DOHH2 (cell line): ENCODE data around the gene PKD1.

ENCODE experiments used
- H3F3A ChIP-seq: fragments of 200-600 bp; sonication (generic), shearing (Covaris generic); 2 replicates; pipeline ENCODE4 v1.6.0; 2016; ENCODE audit warnings: antibody characterized with exemption, mild to moderate bottlenecking; ENCODE audit not compliant: control insufficient read depth, insufficient read depth
- H3K27ac ChIP-seq: fragments of 200-600 bp; sonication (generic); 2 replicates; pipeline ENCODE4 v1.5.1; 2014; ENCODE audit warnings: low read depth, mild to moderate bottlenecking, low read length, moderate library complexity
- H3K27me3 ChIP-seq: fragments of 200-600 bp; sonication (generic); 2 replicates; pipeline ENCODE4 v1.6.1; 2014; ENCODE audit warnings: mild to moderate bottlenecking, low read length, mixed read lengths; ENCODE audit not compliant: control insufficient read depth
- H3K36me3 ChIP-seq: fragments of 200-600 bp; sonication (generic); 2 replicates; pipeline ENCODE4 v1.6.1; 2014; ENCODE audit warnings: mild to moderate bottlenecking, low read length, moderate library complexity, mixed read lengths; ENCODE audit not compliant: control insufficient read depth
- H3K4me1 ChIP-seq: fragments of 200-600 bp; sonication (generic); 2 replicates; pipeline ENCODE4 v1.6.1; 2014; ENCODE audit warnings: mild to moderate bottlenecking, low read length, mixed read lengths; ENCODE audit not compliant: control insufficient read depth
- H3K4me2 ChIP-seq: fragments of 200-600 bp; sonication (generic); 2 replicates; pipeline ENCODE4 v1.6.0; 2014; ENCODE audit warnings: mild to moderate bottlenecking, low read length, moderate library complexity
- H3K4me3 ChIP-seq: fragments of 200-600 bp; sonication (generic); 2 replicates; pipeline ENCODE4 v1.5.1; 2014; ENCODE audit warnings: mild to moderate bottlenecking, low read length, mixed read lengths
- H3K79me2 ChIP-seq: fragments of 200-600 bp; sonication (generic); 2 replicates; pipeline ENCODE4 v1.6.1; 2014; ENCODE audit warnings: mild to moderate bottlenecking, low read length, mixed read lengths; ENCODE audit not compliant: control insufficient read depth
- H3K9me2 ChIP-seq: fragments of 200-600 bp; sonication (generic); replicated peaks from 2 replicates; pipeline ENCODE4 v1.6.1; 2014; ENCODE audit warnings: mild to moderate bottlenecking, low read length, mixed read lengths; ENCODE audit not compliant: control insufficient read depth
- H3K9me3 ChIP-seq: fragments of 200-600 bp; sonication (generic); 2 replicates; pipeline ENCODE4 v1.6.1; 2014; ENCODE audit warnings: antibody characterized with exemption, low read length, mixed read lengths; ENCODE audit not compliant: control insufficient read depth, insufficient read depth
- H4K20me1 ChIP-seq: fragments of 200-600 bp; sonication (generic); 2 replicates; pipeline ENCODE4 v1.6.0; 2014; ENCODE audit warnings: low read depth, mild to moderate bottlenecking, antibody characterized with exemption, low read length, moderate library complexity; ENCODE audit not compliant: control insufficient read depth, insufficient read depth
- EZH2phosphoT487 ChIP-seq: fragments of 200-600 bp; sonication (generic); IDR thresholded peaks from 2 replicates; pipeline ENCODE4 v1.6.1; 2017; ENCODE audit warnings: borderline replicate concordance, mild to moderate bottlenecking, antibody characterized with exemption, low read length, moderate library complexity, mixed read lengths
- TF ChIP-seq, protein P1 (sequence below): fragments of 200-600 bp; sonication (generic); IDR thresholded peaks from one replicate; pipeline ENCODE4 v1.5.1; 2014; ENCODE audit warnings: antibody characterized with exemption, mild to moderate bottlenecking, low read depth, low read length; ENCODE audit not compliant: poor library complexity, severe bottlenecking

The PKD1 gene

DNA sequence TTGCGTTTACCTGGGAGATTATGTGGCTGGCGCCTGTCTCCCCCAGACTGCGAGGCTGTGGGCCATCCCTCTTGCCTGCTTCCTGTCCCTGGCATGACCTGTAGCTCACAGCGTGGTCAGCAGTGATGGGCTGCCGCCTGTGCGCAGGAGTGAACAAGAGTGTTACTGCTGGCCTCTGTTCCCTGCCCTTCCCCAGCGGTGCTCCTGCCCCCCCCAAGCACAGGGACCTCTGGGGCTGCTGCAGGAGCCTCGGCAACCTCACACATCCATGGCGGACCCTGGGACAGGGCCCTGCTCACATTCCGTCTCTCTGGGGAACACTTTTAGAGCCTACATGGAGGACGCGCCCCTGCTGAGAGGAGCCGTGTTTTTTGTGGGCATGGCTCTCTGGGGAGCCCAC is 77.3 kb downstream of the PKD1 start:
- Histone ChIP-seq H3K4me1 (no peaks in the 10 kb centered on the region), H3K9me3 (no peaks in the 10 kb centered on the region), H3K27ac (no peak overlapping the region), H3K36me3 (peaks cover 6% of the 10 kb centered on the region; the same call in 1 of the 2 replicates), H3K4me2 (no peak overlapping the region), H3K4me3 (no peak overlapping the region), H4K20me1 (no peaks in the 10 kb centered on the region), H3K9me2 (no peaks in the 10 kb centered on the region), H3F3A (no peaks in the 10 kb centered on the region), H3K79me2 (no peaks in the 10 kb centered on the region), H3K27me3 (no peaks in the 10 kb centered on the region)
- TF ChIP-seq, protein P1, sequence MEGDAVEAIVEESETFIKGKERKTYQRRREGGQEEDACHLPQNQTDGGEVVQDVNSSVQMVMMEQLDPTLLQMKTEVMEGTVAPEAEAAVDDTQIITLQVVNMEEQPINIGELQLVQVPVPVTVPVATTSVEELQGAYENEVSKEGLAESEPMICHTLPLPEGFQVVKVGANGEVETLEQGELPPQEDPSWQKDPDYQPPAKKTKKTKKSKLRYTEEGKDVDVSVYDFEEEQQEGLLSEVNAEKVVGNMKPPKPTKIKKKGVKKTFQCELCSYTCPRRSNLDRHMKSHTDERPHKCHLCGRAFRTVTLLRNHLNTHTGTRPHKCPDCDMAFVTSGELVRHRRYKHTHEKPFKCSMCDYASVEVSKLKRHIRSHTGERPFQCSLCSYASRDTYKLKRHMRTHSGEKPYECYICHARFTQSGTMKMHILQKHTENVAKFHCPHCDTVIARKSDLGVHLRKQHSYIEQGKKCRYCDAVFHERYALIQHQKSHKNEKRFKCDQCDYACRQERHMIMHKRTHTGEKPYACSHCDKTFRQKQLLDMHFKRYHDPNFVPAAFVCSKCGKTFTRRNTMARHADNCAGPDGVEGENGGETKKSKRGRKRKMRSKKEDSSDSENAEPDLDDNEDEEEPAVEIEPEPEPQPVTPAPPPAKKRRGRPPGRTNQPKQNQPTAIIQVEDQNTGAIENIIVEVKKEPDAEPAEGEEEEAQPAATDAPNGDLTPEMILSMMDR = no peak

DNA sequence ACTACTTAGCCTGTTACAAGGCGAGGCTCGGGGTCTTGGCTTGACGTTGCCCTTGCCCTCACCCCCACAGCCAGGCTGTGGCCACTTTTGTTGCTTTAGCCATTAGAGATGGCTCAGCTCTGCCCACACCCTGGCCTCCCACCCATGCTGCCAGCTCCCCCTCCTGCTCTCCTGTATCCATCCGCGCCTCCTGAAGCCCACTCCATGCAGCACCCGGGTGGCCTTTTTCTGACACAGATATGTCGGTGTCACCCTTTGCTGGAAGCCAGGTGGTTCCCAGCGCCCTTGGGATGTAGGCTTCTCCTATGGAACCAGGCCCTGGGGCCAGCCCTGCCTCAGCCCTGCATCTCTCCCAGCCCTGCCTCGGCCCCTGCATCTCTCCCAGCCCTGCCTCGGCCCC is 78.3 kb downstream of the PKD1 start:
- H3K4me2 ChIP-seq = no peak overlapping the region
- H3F3A ChIP-seq = no peaks in the 10 kb centered on the region
- no peak for TF ChIP-seq EZH2phosphoT487
- TF ChIP-seq, protein P1 = no peak
- no peak overlapping the region for H3K27ac ChIP-seq
- no peaks in the 10 kb centered on the region for H3K9me2 ChIP-seq
- no peak overlapping the region for H3K4me3 ChIP-seq
- no peaks in the 10 kb centered on the region for H3K9me3 ChIP-seq
- peaks cover 6% of the 10 kb centered on the region; the same call in 1 of the 2 replicates for H3K36me3 ChIP-seq
- no peaks in the 10 kb centered on the region for H3K27me3 ChIP-seq
- H4K20me1 ChIP-seq = no peaks in the 10 kb centered on the region
- no peaks in the 10 kb centered on the region for H3K79me2 ChIP-seq
- H3K4me1 ChIP-seq = no peaks in the 10 kb centered on the region

DNA sequence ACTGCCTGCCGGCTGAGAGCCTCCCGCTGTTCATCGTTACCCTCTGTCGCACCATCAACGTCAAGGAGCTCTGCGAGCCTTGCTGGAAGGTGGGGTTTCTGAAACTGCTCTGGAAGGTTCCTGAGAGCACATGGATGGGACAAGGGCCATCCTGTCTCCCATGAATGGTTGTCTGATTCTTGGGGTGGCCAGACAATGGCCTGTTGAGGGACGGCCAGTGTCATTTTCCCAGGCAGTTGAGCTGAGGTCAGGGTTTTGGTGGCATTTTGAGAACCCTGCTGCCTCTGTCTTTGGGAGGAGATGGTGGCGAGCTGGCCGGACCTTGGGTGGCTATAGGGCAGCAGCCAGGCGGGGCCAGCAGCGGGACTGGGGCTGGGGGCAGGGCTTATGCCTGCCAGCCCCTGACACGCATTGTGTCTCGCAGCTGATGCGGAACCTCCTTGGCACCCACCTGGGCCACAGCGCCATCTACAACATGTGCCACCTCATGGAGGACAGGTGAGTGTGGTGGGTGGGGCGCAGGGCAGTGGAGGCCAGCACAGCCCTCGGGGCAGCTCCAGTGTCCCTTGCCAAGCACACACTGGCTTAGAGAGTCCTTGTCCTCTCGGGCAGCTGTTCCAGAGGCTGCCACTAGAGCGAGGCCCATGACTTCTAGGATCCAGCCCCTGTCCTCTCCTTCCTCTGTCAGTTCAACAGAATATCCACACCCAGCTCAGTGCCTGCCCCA is 78.9 kb downstream of the PKD1 start:
- H3K4me1 ChIP-seq = no peaks in the 10 kb centered on the region
- no peak overlapping the region for H3K4me3 ChIP-seq
- H3K79me2 ChIP-seq = no peaks in the 10 kb centered on the region
- no peaks in the 10 kb centered on the region for H3K9me3 ChIP-seq
- no peak overlapping the region for H3K27ac ChIP-seq
- H3K9me2 ChIP-seq = no peaks in the 10 kb centered on the region
- no peaks in the 10 kb centered on the region for H4K20me1 ChIP-seq
- peaks cover 6% of the 10 kb centered on the region; the same call in 1 of the 2 replicates for H3K36me3 ChIP-seq
- no peaks in the 10 kb centered on the region for H3K27me3 ChIP-seq
- H3F3A ChIP-seq = no peaks in the 10 kb centered on the region
- no peak overlapping the region for H3K4me2 ChIP-seq
- TF ChIP-seq, protein P1 = no peak
- TF ChIP-seq EZH2phosphoT487 = no peak
